NCI-H146 (cell line): ENCODE data around the gene CGB1.

Source experiments
- DNase-seq: peaks from one replicate; lab custom pipeline; 2025; lab: John Stamatoyannopoulos, UW

The CGB1 gene

DNA sequence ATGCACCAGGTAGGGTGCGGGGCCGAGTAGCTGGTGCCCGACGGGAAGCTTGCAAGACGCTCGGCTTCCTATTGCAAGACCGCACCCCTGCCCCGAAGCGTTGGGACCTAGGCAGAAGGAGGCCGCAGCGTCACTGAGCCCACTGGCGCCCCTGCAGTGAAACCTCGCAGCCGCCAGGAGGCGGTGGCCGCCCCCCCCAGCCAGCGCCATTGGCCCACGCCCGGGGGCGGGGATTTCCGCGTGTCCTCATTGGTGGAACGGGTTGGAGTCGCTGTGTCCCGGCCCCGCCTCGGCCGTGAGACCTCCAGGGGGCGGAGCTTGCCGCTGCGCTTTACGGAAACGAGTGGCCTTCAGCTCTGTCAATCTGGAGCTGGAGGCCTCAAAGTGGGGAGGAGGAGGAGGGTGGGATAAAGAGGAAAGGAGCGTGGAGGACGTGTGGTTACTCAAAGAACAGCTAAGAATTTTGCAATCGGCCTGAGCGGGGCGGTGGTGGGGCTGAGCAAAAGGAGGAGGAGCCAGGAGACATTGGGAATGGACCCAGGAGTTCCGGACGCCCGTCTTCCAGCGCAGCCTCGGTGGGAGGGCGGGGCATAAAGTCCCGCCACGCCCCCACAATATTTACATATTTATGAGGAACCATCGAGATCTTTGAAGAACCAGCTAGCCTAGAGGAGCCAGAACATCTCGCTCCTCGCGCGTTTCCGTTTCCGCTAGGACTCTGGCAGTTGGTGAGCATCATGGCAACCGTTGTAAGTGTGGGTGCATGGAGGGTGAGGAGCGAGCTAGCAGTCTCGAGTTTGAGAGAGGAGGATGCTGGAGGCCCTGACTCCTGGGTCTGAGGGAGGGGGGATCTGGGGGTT is 43.3 kb downstream of the CGB1 start, which contains the start of the genes GYS1 and RUVBL2:
Gene GYS1, minus strand, starts transcription at position 135 of the 860 bp plus-strand sequence. CDS start 197 bp downstream, outside the sequence.
Gene RUVBL2, plus strand, starts transcription at position 713 of the 860 bp plus-strand sequence. Its CDS starts 25 bp downstream, at position 738.
- DNase-seq = peak; percentile 100

- peak; percentile 49 for DNase-seq
Measured at GRCh38 chr19:48992581-48993174, 44.0 kb downstream of the CGB1 start.

DNA sequence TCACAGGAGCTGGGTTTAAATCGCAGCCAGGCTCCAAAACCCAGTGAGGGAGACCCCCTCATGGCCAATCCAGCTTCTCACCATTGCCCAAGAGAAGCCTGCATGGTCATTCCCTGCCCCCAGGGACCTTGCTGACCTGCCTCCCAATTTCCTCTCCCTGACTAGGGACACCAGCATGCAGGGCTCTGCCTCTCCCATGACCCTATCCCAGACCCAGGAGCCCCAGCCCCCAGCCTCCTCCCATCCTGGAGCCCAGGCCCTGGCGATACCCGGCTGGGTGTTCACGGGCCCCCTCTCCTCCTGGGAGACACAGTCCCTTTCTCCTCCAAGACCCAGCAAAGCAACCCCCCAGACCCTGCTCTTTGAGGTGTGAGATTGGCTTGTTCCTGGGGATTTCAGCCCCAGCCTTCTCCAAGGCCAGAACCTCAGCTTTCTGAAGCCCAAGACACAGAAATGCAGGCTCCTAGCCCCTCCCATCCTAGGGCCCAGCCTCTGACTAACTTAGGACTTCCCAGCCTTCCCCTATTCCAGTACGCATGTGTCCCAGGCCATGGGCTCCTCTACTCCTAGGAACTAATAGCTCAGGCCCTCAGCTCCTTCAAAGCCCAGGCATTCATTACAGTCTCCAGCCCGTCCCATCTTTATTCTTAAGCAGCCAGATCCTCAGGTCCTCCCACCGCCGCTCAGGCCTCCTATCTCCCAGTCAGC is 44.7 kb downstream of the CGB1 start:
- peak; percentile 27 for DNase-seq

- DNase-seq = no peak
Measured at GRCh38 chr19:48991011-48991609, 45.6 kb downstream of the CGB1 start.

- no peak for DNase-seq
Measured at GRCh38 chr19:48990400-48990799, 46.3 kb downstream of the CGB1 start.

DNA sequence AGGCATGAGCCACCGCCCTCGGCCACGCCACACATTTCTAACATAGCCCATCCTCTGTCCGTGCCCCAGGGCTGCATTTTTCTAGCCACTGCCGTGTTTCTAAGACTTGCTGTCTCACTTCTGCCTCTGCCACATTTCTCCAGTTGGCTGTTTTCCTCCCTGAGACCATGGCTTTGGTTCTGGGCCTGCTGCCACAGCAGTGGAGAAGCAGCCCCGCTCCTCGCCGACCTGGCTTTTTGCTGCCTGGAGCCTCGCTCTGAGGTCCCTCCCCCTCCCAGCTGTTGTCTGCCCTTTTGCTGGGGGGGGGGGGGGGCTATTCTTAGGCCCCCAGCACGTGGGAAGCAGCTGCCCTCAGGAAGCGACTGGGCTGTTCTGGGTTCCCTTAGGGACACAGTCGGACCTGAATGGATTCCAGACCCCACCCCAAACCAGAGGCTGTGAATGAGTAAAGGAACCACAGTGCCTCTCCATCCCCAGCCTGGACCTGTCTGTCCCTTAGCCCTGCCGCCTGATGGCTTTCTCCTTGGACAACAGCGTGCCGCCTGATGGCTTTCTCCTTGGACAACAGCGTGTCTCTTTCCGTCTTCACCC is 46.9 kb downstream of the CGB1 start:
- no peak for DNase-seq

DNA sequence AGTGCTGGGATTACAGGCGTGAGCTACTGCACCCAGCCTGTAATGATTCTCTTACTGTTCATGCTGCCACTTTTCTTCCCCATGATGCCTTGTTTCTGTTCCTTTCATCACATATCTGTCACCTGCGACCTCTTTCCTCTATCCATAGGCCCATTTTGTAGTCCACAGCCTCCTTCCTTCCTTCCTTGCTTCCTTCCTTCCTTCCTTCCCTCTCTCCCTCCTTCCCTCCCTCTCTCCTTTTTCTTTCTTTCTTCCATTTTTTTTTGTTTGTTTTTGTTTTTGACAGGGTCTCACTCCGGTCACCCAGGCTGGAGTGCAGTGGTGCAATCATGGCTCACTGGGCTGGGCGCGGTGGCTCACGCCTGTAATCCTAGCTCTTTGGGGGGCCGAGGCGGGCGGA is 47.8 kb downstream of the CGB1 start:
- no peak for DNase-seq

DNA sequence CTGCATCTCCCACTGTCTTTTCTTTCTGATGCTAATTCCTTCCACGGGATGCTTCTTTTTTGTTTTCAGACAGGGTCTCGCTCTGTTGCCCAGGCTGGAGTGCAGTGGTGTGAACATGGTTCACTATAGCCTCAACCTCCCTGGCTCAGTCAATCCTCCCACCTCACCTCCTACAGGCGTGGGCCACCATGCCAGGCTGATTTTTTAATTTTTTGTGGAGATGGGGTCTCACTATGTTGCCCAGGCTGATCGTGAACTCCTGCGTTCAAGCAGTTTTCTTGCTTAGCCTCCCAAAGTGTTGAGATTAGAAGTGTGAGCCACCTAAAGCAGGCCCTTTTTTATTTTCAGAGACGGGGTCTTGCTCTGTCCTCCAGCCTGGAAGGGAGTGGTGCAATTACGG is 48.4 kb downstream of the CGB1 start:
- DNase-seq = no peak

GRCh38 chr19:48987323-48987722 is 49.4 kb downstream of the CGB1 start:
- DNase-seq = no peak

GRCh38 chr19:48986211-48986610 is 50.5 kb downstream of the CGB1 start:
- DNase-seq = no peak

DNA sequence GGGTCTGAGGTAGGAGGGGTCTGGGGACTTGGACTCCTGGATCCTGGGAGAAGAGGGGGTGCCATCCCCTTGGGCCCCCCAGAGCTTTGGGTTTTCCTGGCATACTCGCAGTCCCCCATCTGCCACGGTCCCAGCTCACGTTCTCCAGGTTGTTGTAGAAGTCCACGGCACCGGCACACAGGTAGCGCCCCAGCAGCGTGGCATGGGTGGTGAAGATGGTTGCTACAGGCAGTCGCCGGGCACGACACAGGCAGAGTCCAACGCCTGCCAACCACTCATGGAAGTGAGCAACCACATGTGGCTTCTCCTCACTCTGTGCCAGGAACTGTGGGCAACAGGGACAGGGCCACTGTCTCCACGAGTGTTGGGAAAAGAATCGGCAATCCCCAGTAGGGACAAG is 51.0 kb downstream of the CGB1 start:
- no peak for DNase-seq
